K562 (cell line): Measurements from ENCODE around the gene HSPA1L. TPM values are rescaled to one million over a fixed set of nuclear protein-coding genes. Genes with fewer than 3 reads are reported as not detected.
A peak's percentile ranks its signal among the peaks of the same experiment; 100 is the strongest.

Source experiments
- ATF7 ChIP-seq: fragments of 450-650 bp; IDR thresholded peaks from 2 replicates; pipeline ENCODE4 v1.7.1; 2014; ENCODE audit warnings: mild to moderate bottlenecking, moderate library complexity
- EHMT2 ChIP-seq: fragments of 450-650 bp; IDR thresholded peaks from 2 replicates; pipeline ENCODE4 v1.6.1; 2018; ENCODE audit warnings: antibody characterized with exemption
- EP400 ChIP-seq: fragments of 450-650 bp; IDR thresholded peaks from 2 replicates; pipeline ENCODE4 v1.6.1; 2017; ENCODE audit warnings: antibody characterized with exemption, mild to moderate bottlenecking, moderate library complexity
- HEY1 ChIP-seq: fragments of 250-450 bp; sonication (Bioruptor Pico); IDR thresholded peaks from 2 replicates; pipeline ENCODE4 v1.5.0; 2020; ENCODE audit warnings: mild to moderate bottlenecking, moderate library complexity, borderline replicate concordance
- HMGN3 ChIP-seq: IDR thresholded peaks from 2 replicates; pipeline ENCODE4 v1.6.1; 2011; ENCODE audit warnings: borderline replicate concordance, low read depth, mild to moderate bottlenecking, mixed read lengths, low read length; ENCODE audit not compliant: insufficient read length; ENCODE audit errors: extremely low read depth
- MAZ ChIP-seq, 2 experiments: fragments of 450-650 bp in 1 of 2; sonication (generic) in 1 of 2; formaldehyde crosslinking; IDR thresholded peaks in 1 of 2; conservative IDR thresholded peaks in 1 of 2; 2 replicates each; pipeline versions ENCODE4 v1.4.0 to v1.5.0; 2020; ENCODE audit warnings: mild to moderate bottlenecking in 1 of 2, missing genetic modification reagents in 1 of 2
- MBD2 ChIP-seq: sonication (generic); IDR thresholded peaks from 2 replicates; pipeline ENCODE4 v1.6.1; 2016; ENCODE audit warnings: low read depth, borderline replicate concordance
- POLR2AphosphoS5 ChIP-seq: IDR thresholded peaks from 2 replicates; pipeline ENCODE4 v1.6.1; 2011; ENCODE audit warnings: mild to moderate bottlenecking, low read depth, low read length, moderate library complexity; ENCODE audit not compliant: control insufficient read depth, insufficient read depth
- TEAD1 ChIP-seq, 2 experiments: fragments of 450-650 bp in 1 of 2; sonication (generic) in 1 of 2; formaldehyde crosslinking; IDR thresholded peaks; 2 replicates each; pipeline versions ENCODE4 v1.4.0 to v1.8.0; 2020 to 2022; ENCODE audit warnings: mild to moderate bottlenecking in 2 of 2, missing genetic modification reagents in 1 of 2
- ZNF23 ChIP-seq: fragments of 250-450 bp; sonication (Bioruptor Pico); IDR thresholded peaks from 2 replicates; pipeline ENCODE4 v1.4.0; 2020; ENCODE audit warnings: mild to moderate bottlenecking
- ZNF444 ChIP-seq: fragments of 250-450 bp; sonication (Bioruptor Pico); IDR thresholded peaks from 2 replicates; pipeline ENCODE4 v1.4.0; 2020; ENCODE audit warnings: mild to moderate bottlenecking, moderate library complexity
- ZSCAN32 ChIP-seq: fragments of 450-650 bp; formaldehyde crosslinking; IDR thresholded peaks from 2 replicates; pipeline ENCODE4 v1.4.0; 2020; ENCODE audit warnings: mild to moderate bottlenecking, moderate library complexity
- polyA plus RNA-seq, 8 experiments: library from polyadenylated mRNA; depleted of rRNA in 4 of 8; stranded (reverse) in 5 of 8; unstranded in 3 of 8; fragments of >200 nt; fragmentation: Nextera tagmentation in 2 of 8; fragmentation: Illumina TruSeq in 1 of 8; extraction: Ambion mirVana in 2 of 8; extraction: Trizol in 1 of 8; gene quantifications; 2 replicates each; pipeline versions ENCODE4 v1.2.1 to v1.2.3, GENCODE V29; 2011 to 2014; ENCODE audit warnings: inconsistent platforms in 1 of 8, missing spikeins in 1 of 8
- total RNA-seq, 7 experiments: library from RNA; depleted of rRNA in 6 of 7; stranded (reverse); fragments of >200 nt in 6 of 7; fragmentation: Illumina TruSeq in 2 of 7; extraction: Trizol in 2 of 7; gene quantifications; 2 replicates each; pipeline versions ENCODE4 v1.2.1 to v1.2.3, GENCODE V29; 2011 to 2021; ENCODE audit warnings: low replicate concordance in 1 of 7
- TF ChIP-seq, protein P1 (sequence below): fragments of 250-450 bp; sonication (Bioruptor Pico); IDR thresholded peaks from 2 replicates; pipeline ENCODE4 v1.5.0; 2022; ENCODE audit warnings: mild to moderate bottlenecking
- TF ChIP-seq, protein P2 (sequence below): fragments of 250-450 bp; sonication (Bioruptor Pico); IDR thresholded peaks from 2 replicates; pipeline ENCODE4 v1.8.0; 2021; ENCODE audit warnings: mild to moderate bottlenecking, moderate library complexity
- TF ChIP-seq, protein P3 (sequence below): fragments of 450-650 bp; conservative IDR thresholded peaks from 2 replicates; pipeline ENCODE4 v1.6.1; 2016; ENCODE audit warnings: missing genetic modification characterization, low read depth, mild to moderate bottlenecking, missing compliant biosample characterization, moderate library complexity
- TF ChIP-seq, protein P4 (sequence below): fragments of 250-450 bp; sonication (Bioruptor Pico); IDR thresholded peaks from 2 replicates; pipeline ENCODE4 v1.4.0; 2020
- TF ChIP-seq, protein P5 (sequence below): fragments of 250-450 bp; sonication (Bioruptor Pico); IDR thresholded peaks from 2 replicates; pipeline ENCODE4 v1.4.0; 2020; ENCODE audit warnings: borderline replicate concordance
- TF ChIP-seq, protein P6 (sequence below): fragments of 200-800 bp; sonication (Bioruptor generic); IDR thresholded peaks from 2 replicates; pipeline ENCODE4 v1.6.1; 2017; ENCODE audit warnings: missing genetic modification characterization, missing compliant biosample characterization

Gene HSPA1L
- total and polyA plus RNA-seq, 9 of the 15 experiments (the other 6 are each of a cell fraction or from before 2014, with no cell fraction given): 0.14 to 2.1 (median 1.3) TPM

DNA sequence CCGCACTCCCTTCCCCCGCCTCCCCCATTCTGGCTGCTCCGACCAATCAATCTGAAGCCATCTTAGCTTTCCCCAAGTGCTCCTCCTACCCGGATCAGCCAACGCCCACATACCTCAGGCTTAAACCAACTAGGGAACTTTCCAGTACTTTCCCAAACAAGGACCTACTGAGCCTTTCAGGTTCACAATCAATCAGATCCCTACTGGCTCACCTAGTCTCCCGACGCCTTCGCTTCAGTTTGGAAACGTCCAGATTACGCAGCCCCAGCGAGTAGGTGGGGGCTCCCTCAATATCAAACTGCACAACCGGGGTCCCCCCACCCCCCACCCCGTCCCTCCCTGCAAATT lies 432 bp downstream of the HSPA1L start (continued):
- TF ChIP-seq, protein P1, sequence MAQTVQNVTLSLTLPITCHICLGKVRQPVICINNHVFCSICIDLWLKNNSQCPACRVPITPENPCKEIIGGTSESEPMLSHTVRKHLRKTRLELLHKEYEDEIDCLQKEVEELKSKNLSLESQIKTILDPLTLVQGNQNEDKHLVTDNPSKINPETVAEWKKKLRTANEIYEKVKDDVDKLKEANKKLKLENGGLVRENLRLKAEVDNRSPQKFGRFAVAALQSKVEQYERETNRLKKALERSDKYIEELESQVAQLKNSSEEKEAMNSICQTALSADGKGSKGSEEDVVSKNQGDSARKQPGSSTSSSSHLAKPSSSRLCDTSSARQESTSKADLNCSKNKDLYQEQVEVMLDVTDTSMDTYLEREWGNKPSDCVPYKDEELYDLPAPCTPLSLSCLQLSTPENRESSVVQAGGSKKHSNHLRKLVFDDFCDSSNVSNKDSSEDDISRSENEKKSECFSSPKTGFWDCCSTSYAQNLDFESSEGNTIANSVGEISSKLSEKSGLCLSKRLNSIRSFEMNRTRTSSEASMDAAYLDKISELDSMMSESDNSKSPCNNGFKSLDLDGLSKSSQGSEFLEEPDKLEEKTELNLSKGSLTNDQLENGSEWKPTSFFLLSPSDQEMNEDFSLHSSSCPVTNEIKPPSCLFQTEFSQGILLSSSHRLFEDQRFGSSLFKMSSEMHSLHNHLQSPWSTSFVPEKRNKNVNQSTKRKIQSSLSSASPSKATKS (CRISPR knock-in tag): no peak
- TF ChIP-seq, protein P2, sequence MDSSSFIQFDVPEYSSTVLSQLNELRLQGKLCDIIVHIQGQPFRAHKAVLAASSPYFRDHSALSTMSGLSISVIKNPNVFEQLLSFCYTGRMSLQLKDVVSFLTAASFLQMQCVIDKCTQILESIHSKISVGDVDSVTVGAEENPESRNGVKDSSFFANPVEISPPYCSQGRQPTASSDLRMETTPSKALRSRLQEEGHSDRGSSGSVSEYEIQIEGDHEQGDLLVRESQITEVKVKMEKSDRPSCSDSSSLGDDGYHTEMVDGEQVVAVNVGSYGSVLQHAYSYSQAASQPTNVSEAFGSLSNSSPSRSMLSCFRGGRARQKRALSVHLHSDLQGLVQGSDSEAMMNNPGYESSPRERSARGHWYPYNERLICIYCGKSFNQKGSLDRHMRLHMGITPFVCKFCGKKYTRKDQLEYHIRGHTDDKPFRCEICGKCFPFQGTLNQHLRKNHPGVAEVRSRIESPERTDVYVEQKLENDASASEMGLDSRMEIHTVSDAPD (CRISPR knock-in tag): no peak
- peak; percentile 72; the same call in 1 of the 2 replicates for TF ChIP-seq POLR2AphosphoS5
- TF ChIP-seq ZNF23 (CRISPR knock-in tag): no peak
- TF ChIP-seq, protein P3, sequence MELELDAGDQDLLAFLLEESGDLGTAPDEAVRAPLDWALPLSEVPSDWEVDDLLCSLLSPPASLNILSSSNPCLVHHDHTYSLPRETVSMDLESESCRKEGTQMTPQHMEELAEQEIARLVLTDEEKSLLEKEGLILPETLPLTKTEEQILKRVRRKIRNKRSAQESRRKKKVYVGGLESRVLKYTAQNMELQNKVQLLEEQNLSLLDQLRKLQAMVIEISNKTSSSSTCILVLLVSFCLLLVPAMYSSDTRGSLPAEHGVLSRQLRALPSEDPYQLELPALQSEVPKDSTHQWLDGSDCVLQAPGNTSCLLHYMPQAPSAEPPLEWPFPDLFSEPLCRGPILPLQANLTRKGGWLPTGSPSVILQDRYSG: no peak
- TF ChIP-seq HEY1 (CRISPR knock-in tag): no peak
- 0 out of 2 replicates have a peak, but pooled peaks have one; percentile 4 for TF ChIP-seq MBD2
- peak; percentile 63; the same call in 1 of the 2 replicates for TF ChIP-seq ZNF444 (CRISPR knock-in tag)
- TF ChIP-seq, protein P4, sequence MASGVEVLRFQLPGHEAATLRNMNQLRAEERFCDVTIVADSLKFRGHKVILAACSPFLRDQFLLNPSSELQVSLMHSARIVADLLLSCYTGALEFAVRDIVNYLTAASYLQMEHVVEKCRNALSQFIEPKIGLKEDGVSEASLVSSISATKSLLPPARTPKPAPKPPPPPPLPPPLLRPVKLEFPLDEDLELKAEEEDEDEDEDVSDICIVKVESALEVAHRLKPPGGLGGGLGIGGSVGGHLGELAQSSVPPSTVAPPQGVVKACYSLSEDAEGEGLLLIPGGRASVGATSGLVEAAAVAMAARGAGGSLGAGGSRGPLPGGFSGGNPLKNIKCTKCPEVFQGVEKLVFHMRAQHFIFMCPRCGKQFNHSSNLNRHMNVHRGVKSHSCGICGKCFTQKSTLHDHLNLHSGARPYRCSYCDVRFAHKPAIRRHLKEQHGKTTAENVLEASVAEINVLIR (CRISPR knock-in tag): peak; percentile 52; the same call in 1 of the 2 replicates
- peak in 1 of 2 experiments; percentile 42; a peak in 2 of 4 replicates for TF ChIP-seq TEAD1 (CRISPR knock-in tag; IDR thresholded peaks at IDR 0.05)
- TF ChIP-seq, protein P5, sequence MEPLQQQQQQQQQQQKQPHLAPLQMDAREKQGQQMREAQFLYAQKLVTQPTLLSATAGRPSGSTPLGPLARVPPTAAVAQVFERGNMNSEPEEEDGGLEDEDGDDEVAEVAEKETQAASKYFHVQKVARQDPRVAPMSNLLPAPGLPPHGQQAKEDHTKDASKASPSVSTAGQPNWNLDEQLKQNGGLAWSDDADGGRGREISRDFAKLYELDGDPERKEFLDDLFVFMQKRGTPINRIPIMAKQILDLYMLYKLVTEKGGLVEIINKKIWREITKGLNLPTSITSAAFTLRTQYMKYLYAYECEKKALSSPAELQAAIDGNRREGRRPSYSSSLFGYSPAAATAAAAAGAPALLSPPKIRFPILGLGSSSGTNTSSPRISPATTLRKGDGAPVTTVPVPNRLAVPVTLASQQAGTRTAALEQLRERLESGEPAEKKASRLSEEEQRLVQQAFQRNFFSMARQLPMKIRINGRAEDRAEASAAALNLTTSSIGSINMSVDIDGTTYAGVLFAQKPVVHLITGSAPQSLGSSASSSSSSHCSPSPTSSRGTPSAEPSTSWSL (CRISPR knock-in tag): no peak
- peak; percentile 61; the same call in 1 of the 2 replicates for TF ChIP-seq ZSCAN32 (CRISPR knock-in tag)
- no peak for TF ChIP-seq EHMT2
- peak; percentile 64; the same call in 1 of the 2 replicates for TF ChIP-seq ATF7
- peak in 1 of 2 experiments; percentile 69; a peak in 2 of 4 replicates for TF ChIP-seq MAZ (CRISPR knock-in tag; conservative IDR thresholded peaks at IDR 0.05 in 1 of 2, IDR thresholded peaks at IDR 0.05 in 1 of 2)
- no peak for TF ChIP-seq HMGN3
- TF ChIP-seq, protein P6, sequence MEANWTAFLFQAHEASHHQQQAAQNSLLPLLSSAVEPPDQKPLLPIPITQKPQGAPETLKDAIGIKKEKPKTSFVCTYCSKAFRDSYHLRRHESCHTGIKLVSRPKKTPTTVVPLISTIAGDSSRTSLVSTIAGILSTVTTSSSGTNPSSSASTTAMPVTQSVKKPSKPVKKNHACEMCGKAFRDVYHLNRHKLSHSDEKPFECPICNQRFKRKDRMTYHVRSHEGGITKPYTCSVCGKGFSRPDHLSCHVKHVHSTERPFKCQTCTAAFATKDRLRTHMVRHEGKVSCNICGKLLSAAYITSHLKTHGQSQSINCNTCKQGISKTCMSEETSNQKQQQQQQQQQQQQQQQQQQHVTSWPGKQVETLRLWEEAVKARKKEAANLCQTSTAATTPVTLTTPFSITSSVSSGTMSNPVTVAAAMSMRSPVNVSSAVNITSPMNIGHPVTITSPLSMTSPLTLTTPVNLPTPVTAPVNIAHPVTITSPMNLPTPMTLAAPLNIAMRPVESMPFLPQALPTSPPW (CRISPR knock-in tag): no peak
- TF ChIP-seq EP400: no peak
